Measurements from ENCODE around the gene TSPO. TPM values are rescaled to one million over a fixed set of nuclear protein-coding genes. Genes with fewer than 3 reads are reported as not detected.

The TSPO gene
- total RNA-seq, 1 experiment from 2014 or later: 144 TPM

- no TSS peak for BruUV-seq (replicated peaks)
- in situ Hi-C loops (cut with HindIII; ENCODE audit: low pct_unique_long_range_greater_than_20kb, low sequenced_read_pairs): no loop called here
- CTCF ChIA-PET: interaction anchor here (0.7 kb wide), 1 partner anchor 64 kb away, joined by 4 read pairs; no protein-coding TSS in a partner anchor
- intact Hi-C loops (cut with micrococcal nuclease; ENCODE audit: unreplicated experiment): no loop called here
- Histone ChIP-seq H3K4me3 (ENCODE audit: low read depth in 2 of 2, low read length in 2 of 2) (no peak overlapping the region), H3K27me3 (ENCODE audit: control insufficient read depth, insufficient read depth, low read length) (no peaks in the 10 kb centered on the region), H3K36me3 (ENCODE audit: control insufficient read depth, insufficient read depth, low read length) (no peaks in the 10 kb centered on the region), H3K4me1 (ENCODE audit: control insufficient read depth, insufficient read depth, low read length) (no peaks in the 10 kb centered on the region), H3K27ac (ENCODE audit: low read length) (no peak overlapping the region), H3K9me3 (ENCODE audit: control insufficient read depth, insufficient read depth, low read depth, low read length) (no peaks in the 10 kb centered on the region)
- TF ChIP-seq POLR2AphosphoS5 (IDR thresholded peaks at IDR 0.05; ENCODE audit: low read depth, low read length) (no peak), CTCF (IDR thresholded peaks at IDR 0.05) (no peak), REST (IDR thresholded peaks at IDR 0.05; ENCODE audit: insufficient read depth in 1 of 2, low read depth in 2 of 2, low read length in 1 of 2) (no peak), TCF7L2 (IDR thresholded peaks at IDR 0.05; ENCODE audit: low read depth, low read length) (no peak), SIN3A (IDR thresholded peaks at IDR 0.05; ENCODE audit: borderline replicate concordance, insufficient read depth, low read depth, low read length) (no peak)
- no peak for DNase-seq (ENCODE audit: low read depth, low spot score)
- ATAC-seq: no peak
- POLR2A ChIA-PET: no interaction called here
Measured at GRCh38 chr22:43205261-43205691, 53.9 kb downstream of the TSPO start.

GRCh38 chr22:43205748-43206508 is 54.6 kb downstream of the TSPO start:
- intact Hi-C loops (cut with micrococcal nuclease; ENCODE audit: unreplicated experiment): no loop called here
- H3K27me3 ChIP-seq (ENCODE audit: control insufficient read depth, insufficient read depth, low read length): no peaks in the 10 kb centered on the region
- DNase-seq (ENCODE audit: low read depth, low spot score) (no peak), ATAC-seq (no peak)
- H3K9me3 ChIP-seq (ENCODE audit: control insufficient read depth, insufficient read depth, low read depth, low read length): no peaks in the 10 kb centered on the region
- TF ChIP-seq CTCF (IDR thresholded peaks at IDR 0.05) (no peak), POLR2AphosphoS5 (IDR thresholded peaks at IDR 0.05; ENCODE audit: low read depth, low read length) (no peak), TCF7L2 (IDR thresholded peaks at IDR 0.05; ENCODE audit: low read depth, low read length) (no peak), REST (IDR thresholded peaks at IDR 0.05; ENCODE audit: insufficient read depth in 1 of 2, low read depth in 2 of 2, low read length in 1 of 2) (no peak), SIN3A (IDR thresholded peaks at IDR 0.05; ENCODE audit: borderline replicate concordance, insufficient read depth, low read depth, low read length) (no peak)
- H3K27ac ChIP-seq (ENCODE audit: low read length): no peak overlapping the region
- H3K4me3 ChIP-seq (ENCODE audit: low read depth in 2 of 2, low read length in 2 of 2): no peak overlapping the region
- in situ Hi-C loops (cut with HindIII; ENCODE audit: low pct_unique_long_range_greater_than_20kb, low sequenced_read_pairs): no loop called here
- H3K4me1 ChIP-seq (ENCODE audit: control insufficient read depth, insufficient read depth, low read length): no peaks in the 10 kb centered on the region
- no TSS peak for BruUV-seq (replicated peaks)
- CTCF ChIA-PET: no interaction called here
- no peaks in the 10 kb centered on the region for H3K36me3 ChIP-seq (ENCODE audit: control insufficient read depth, insufficient read depth, low read length)
- POLR2A ChIA-PET: no interaction called here

All from Panc1 (cell line).